Measurements from ENCODE around the gene RFTN1. TPM values are rescaled to one million over a fixed set of nuclear protein-coding genes. Genes with fewer than 3 reads are reported as not detected.

RFTN1 gene
- total and polyA plus RNA-seq, 2 of the 8 experiments (the other 6 are each of a cell fraction or from before 2014, with no cell fraction given): 4.6 to 6.7 TPM

DNA sequence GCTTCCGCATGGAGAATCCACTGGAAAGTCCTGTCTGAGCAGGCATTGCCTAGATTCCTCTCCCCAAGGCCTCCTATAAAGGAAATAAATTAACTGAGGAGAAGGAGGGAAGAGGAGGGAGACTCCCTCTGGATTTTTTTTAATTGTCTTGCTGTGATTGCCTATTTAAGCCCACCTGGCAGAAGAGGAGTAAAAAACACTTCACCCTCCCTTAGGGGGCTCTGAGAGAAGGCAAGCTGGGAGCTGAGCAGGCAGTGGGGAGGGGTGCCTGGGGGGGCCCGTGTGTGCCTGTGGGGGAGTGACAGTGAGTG, 138.6 kb downstream of the RFTN1 start:
- TF ChIP-seq, protein P1, sequence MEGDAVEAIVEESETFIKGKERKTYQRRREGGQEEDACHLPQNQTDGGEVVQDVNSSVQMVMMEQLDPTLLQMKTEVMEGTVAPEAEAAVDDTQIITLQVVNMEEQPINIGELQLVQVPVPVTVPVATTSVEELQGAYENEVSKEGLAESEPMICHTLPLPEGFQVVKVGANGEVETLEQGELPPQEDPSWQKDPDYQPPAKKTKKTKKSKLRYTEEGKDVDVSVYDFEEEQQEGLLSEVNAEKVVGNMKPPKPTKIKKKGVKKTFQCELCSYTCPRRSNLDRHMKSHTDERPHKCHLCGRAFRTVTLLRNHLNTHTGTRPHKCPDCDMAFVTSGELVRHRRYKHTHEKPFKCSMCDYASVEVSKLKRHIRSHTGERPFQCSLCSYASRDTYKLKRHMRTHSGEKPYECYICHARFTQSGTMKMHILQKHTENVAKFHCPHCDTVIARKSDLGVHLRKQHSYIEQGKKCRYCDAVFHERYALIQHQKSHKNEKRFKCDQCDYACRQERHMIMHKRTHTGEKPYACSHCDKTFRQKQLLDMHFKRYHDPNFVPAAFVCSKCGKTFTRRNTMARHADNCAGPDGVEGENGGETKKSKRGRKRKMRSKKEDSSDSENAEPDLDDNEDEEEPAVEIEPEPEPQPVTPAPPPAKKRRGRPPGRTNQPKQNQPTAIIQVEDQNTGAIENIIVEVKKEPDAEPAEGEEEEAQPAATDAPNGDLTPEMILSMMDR (IDR thresholded peaks at IDR 0.05; ENCODE audit: control extremely low read depth in 1 of 3, insufficient read depth in 1 of 3, low read depth in 1 of 3, low read length in 3 of 3): no peak
- TF ChIP-seq BCL11A (IDR thresholded peaks at IDR 0.05; ENCODE audit: low read depth in 2 of 2, low read length in 2 of 2) (no peak), KDM4A (IDR thresholded peaks at IDR 0.05; ENCODE audit: low read depth, low read length, severe bottlenecking) (no peak)
- H2BK15ac ChIP-seq (ENCODE audit: low read length): no peak overlapping the region
- no peak overlapping the region for H4K91ac ChIP-seq (replicated peaks; ENCODE audit: insufficient read length, low read length)
- H4K8ac ChIP-seq (ENCODE audit: extremely low read depth, insufficient read depth, low read length): peak overlapping the region; percentile 37; the same call in 1 of the 2 replicates
- H3K4me3 ChIP-seq (ENCODE audit: extremely low read depth in 1 of 4, insufficient read depth in 2 of 4, low read depth in 3 of 4, low read length in 4 of 4): no peak overlapping the region
- H3K9me3 ChIP-seq (ENCODE audit: insufficient read depth in 2 of 2, low read depth in 1 of 2, low read length in 1 of 2): peaks cover 2 to 5% of the 10 kb centered on the region in 2 experiments; a peak in 3 of 4 replicates
- H3K9ac ChIP-seq (replicated peaks in 1 of 4; ENCODE audit: extremely low read depth in 1 of 4, low read depth in 3 of 4, low read length in 3 of 4): no peak overlapping the region
- H4K5ac ChIP-seq (ENCODE audit: insufficient read length, low read depth, low read length): no peak overlapping the region
- 100% methylated on average over 2 of the region's 2 CpGs; no CpG with 5 or more reads in 1 of the 2 experiments for WGBS, 2 experiments (ENCODE audit: extremely low coverage in 1 of 2, insufficient coverage in 1 of 2, insufficient read length in 1 of 2, insufficient replicate concordance in 2 of 2, low coverage in 1 of 2, low lambda C conversion rate in 2 of 2, missing lambda C conversion rate in 1 of 2)
- no peaks in the 10 kb centered on the region for H3K23me2 ChIP-seq (ENCODE audit: low read depth, low read length)
- H2AK5ac ChIP-seq (ENCODE audit: low read depth, low read length): no peak overlapping the region
- CTCF ChIA-PET (ENCODE audit: partially characterized antibody): interaction anchor here (1.1 kb wide), 1 partner anchor 67 kb away, joined by 3 read pairs; no protein-coding TSS in a partner anchor
- H3K27me3 ChIP-seq (replicated peaks in 1 of 4; ENCODE audit: control insufficient read depth in 3 of 4, extremely low read depth in 1 of 4, insufficient read depth in 3 of 4, low read length in 3 of 4): no peaks in the 10 kb centered on the region
- no peak overlapping the region for H3K56ac ChIP-seq (replicated peaks; ENCODE audit: insufficient read length, low read depth, low read length)
- no peak overlapping the region for H3K23ac ChIP-seq (ENCODE audit: insufficient read length)
- H2BK20ac ChIP-seq (ENCODE audit: low read length): no peak overlapping the region
- no peak overlapping the region for H2AFZ ChIP-seq (ENCODE audit: low read length)
- H3K79me2 ChIP-seq (ENCODE audit: control insufficient read depth in 1 of 2, insufficient read depth in 2 of 2, low read length in 2 of 2): no peaks in the 10 kb centered on the region
- no peaks in the 10 kb centered on the region; the same call in 1 of the 2 replicates for H3K79me1 ChIP-seq (ENCODE audit: low read depth, low read length)
- H4K20me1 ChIP-seq (replicated peaks in 1 of 2; ENCODE audit: control insufficient read depth in 1 of 2, insufficient read depth in 2 of 2, low read length in 2 of 2): no peaks in the 10 kb centered on the region
- H3K4me2 ChIP-seq (ENCODE audit: insufficient read depth in 1 of 2, low read depth in 2 of 2, low read length in 2 of 2): no peak overlapping the region
- no peak overlapping the region for H3K27ac ChIP-seq (ENCODE audit: low read depth, low read length)
- FAIRE-seq (no peak), DNase-seq (ENCODE audit: low read depth in 1 of 2, low spot score in 2 of 2) (no peak)
- no peak overlapping the region for H3K14ac ChIP-seq (ENCODE audit: insufficient read length)
- no peak overlapping the region for H2BK12ac ChIP-seq (ENCODE audit: low read depth, low read length)
- H3K18ac ChIP-seq (ENCODE audit: extremely low read depth, low read length): no peak overlapping the region
- no peak overlapping the region for H3K4ac ChIP-seq (replicated peaks; ENCODE audit: insufficient read length, low read depth, low read length)
- no peak overlapping the region for H2BK120ac ChIP-seq (replicated peaks; ENCODE audit: low read depth, low read length)
- H3K36me3 ChIP-seq (ENCODE audit: control insufficient read depth in 2 of 4, insufficient read depth in 4 of 4, low read length in 3 of 4): no peaks in the 10 kb centered on the region
- POLR2A ChIA-PET (ENCODE audit: partially characterized antibody): no interaction called here
- H2BK5ac ChIP-seq (ENCODE audit: low read depth, low read length): no peak overlapping the region
- H3K4me1 ChIP-seq (replicated peaks in 1 of 4; ENCODE audit: control insufficient read depth in 3 of 4, insufficient read depth in 4 of 4, low read length in 3 of 4): peaks cover 5 to 15% (median 8%) of the 10 kb centered on the region in 4 experiments; a peak in 6 of 7 replicates

Measured in H1 (cell line).